Neuronal stem cell (in vitro differentiated cells): ENCODE data around the gene SIRPA.
A peak's percentile ranks its signal among the peaks of the same experiment; 100 is the strongest.

ENCODE experiments used
- DNase-seq: peaks from one replicate; pipeline ENCODE4 v3.0.0-alpha.2; 2013; ENCODE audit warnings: low spot score
- H2AFZ ChIP-seq: one replicate; pipeline ENCODE4 v1.6.1; 2013; ENCODE audit warnings: mild to moderate bottlenecking, low read length, inconsistent platforms
- H2AK5ac ChIP-seq: 2 replicates; pipeline ENCODE4 v1.6.1; 2013; ENCODE audit warnings: low read depth, mild to moderate bottlenecking, inconsistent platforms, low read length, moderate library complexity, mixed read lengths
- H2BK120ac ChIP-seq: 2 replicates; pipeline ENCODE4 v1.6.1; 2013; ENCODE audit warnings: low read depth, mild to moderate bottlenecking, inconsistent platforms, low read length, moderate library complexity, mixed read lengths
- H2BK12ac ChIP-seq: one replicate; pipeline ENCODE4 v1.6.1; 2013; ENCODE audit warnings: low read length, inconsistent platforms
- H2BK15ac ChIP-seq: 2 replicates; pipeline ENCODE4 v1.6.1; 2013; ENCODE audit warnings: mild to moderate bottlenecking, low read length, inconsistent platforms, mixed read lengths
- H2BK5ac ChIP-seq: one replicate; pipeline ENCODE4 v1.6.1; 2013; ENCODE audit warnings: inconsistent platforms, mild to moderate bottlenecking, low read length, moderate library complexity
- H3K14ac ChIP-seq: one replicate; pipeline ENCODE4 v1.6.1; 2013; ENCODE audit warnings: low read length, inconsistent platforms
- H3K18ac ChIP-seq: 2 replicates; pipeline ENCODE4 v1.6.1; 2013; ENCODE audit warnings: low read length, inconsistent platforms
- H3K23ac ChIP-seq: 2 replicates; pipeline ENCODE4 v1.6.1; 2013; ENCODE audit warnings: low read depth, mild to moderate bottlenecking, mixed read lengths, low read length, inconsistent platforms; ENCODE audit not compliant: poor library complexity
- H3K27ac ChIP-seq: replicated peaks from 3 replicates; pipeline ENCODE4 v1.5.1; 2013; ENCODE audit warnings: low read length, inconsistent platforms
- H3K27me3 ChIP-seq, 3 experiments: 2 replicates each; pipeline ENCODE4 v1.6.1; 2013; ENCODE audit warnings: low read length in 3 of 3, mild to moderate bottlenecking in 2 of 3, inconsistent platforms in 1 of 3, low read depth in 1 of 3, mixed read lengths in 1 of 3, moderate library complexity in 1 of 3; ENCODE audit not compliant: control insufficient read depth in 3 of 3, insufficient read depth in 3 of 3
- H3K36me3 ChIP-seq, 2 donors: replicated peaks in 1 of 2; 2 replicates each; pipeline ENCODE4 v1.6.1; 2013; ENCODE audit warnings: low read length in 2 of 2; ENCODE audit not compliant: control insufficient read depth in 2 of 2, insufficient read depth in 2 of 2
- H3K4ac ChIP-seq: 2 replicates; pipeline ENCODE4 v1.6.1; 2013; ENCODE audit warnings: inconsistent platforms, mild to moderate bottlenecking, low read length, moderate library complexity
- H3K4me1 ChIP-seq, 2 donors: 1 replicate in 1 of 2; 2 replicates in 1 of 2; pipeline ENCODE4 v1.6.1; 2013; ENCODE audit warnings: low read length in 2 of 2, low read depth in 1 of 2; ENCODE audit not compliant: control insufficient read depth in 2 of 2, insufficient read depth in 1 of 2
- H3K4me2 ChIP-seq: one replicate; pipeline ENCODE4 v1.6.1; 2013; ENCODE audit warnings: mild to moderate bottlenecking, low read length, inconsistent platforms; ENCODE audit not compliant: insufficient read depth, poor library complexity, severe bottlenecking
- H3K4me3 ChIP-seq, 2 donors: 2 replicates each; pipeline ENCODE4 v1.5.1; 2013; ENCODE audit warnings: low read length in 2 of 2, mild to moderate bottlenecking in 2 of 2, inconsistent platforms in 1 of 2, moderate library complexity in 1 of 2
- H3K79me1 ChIP-seq: one replicate; pipeline ENCODE4 v1.6.1; 2013; ENCODE audit warnings: low read depth, mild to moderate bottlenecking, inconsistent platforms, low read length, moderate library complexity
- H3K9ac ChIP-seq: one replicate; pipeline ENCODE4 v1.6.1; 2013; ENCODE audit warnings: mild to moderate bottlenecking, low read depth, low read length, inconsistent platforms; ENCODE audit not compliant: poor library complexity
- H3K9me3 ChIP-seq, 2 donors: replicated peaks in 1 of 2; 2 replicates each; pipeline versions ENCODE3 to v1.6.1; 2013; ENCODE audit warnings: low read length in 2 of 2, mild to moderate bottlenecking in 2 of 2, inconsistent platforms in 1 of 2, low read depth in 1 of 2, mixed read lengths in 1 of 2, moderate library complexity in 1 of 2; ENCODE audit not compliant: control insufficient read depth in 2 of 2, insufficient read depth in 1 of 2
- H4K8ac ChIP-seq: one replicate; pipeline ENCODE4 v1.6.1; 2013; ENCODE audit warnings: low read depth, mild to moderate bottlenecking, inconsistent platforms, low read length, moderate library complexity
- H4K91ac ChIP-seq: one replicate; pipeline ENCODE4 v1.6.1; 2013; ENCODE audit warnings: low read length, low read depth, mild to moderate bottlenecking, inconsistent platforms; ENCODE audit not compliant: poor library complexity
- WGBS, 2 donors: extraction: QIAGEN DNeasy Blood & Tissue Kit; methylation state at CpG; one replicate each; pipeline ENCODE4 v1.1.7; 2013; ENCODE audit warnings: missing lambda C conversion rate in 2 of 2, mixed read lengths in 1 of 2; ENCODE audit not compliant: insufficient read length in 2 of 2, insufficient replicate concordance in 1 of 2; ENCODE audit errors: extremely low coverage in 2 of 2; 5-methylcytosine and 5-hydroxymethylcytosine counted together

SIRPA gene

DNA sequence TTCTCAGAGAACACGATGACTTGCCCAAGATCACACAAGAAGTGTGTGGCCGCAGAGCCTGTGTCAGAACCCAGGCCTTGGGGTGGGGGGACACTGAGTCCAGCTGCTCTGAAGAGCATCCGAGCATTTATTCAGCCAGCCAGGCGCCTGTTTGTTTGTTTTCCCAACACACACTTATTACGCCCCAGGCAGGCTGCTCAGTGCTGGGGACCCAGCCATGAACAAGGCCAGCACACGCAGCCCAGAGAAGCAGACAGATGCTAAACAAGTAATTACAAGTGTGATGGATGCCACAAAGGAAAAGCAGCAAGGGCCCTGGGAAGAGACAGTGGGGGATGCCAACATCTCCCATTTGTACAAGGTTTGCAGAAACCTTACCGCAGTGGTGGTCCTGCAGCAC is 19.4 kb upstream of the SIRPA start:
- no CpG with 5 or more reads among the region's 7 CpGs for WGBS, 2 donors
- H2BK12ac ChIP-seq, result no peak overlapping the region
- H3K14ac ChIP-seq, result no peak overlapping the region
- no peak overlapping the region for H4K8ac ChIP-seq
- no peaks in the 10 kb centered on the region for H3K79me1 ChIP-seq
- H2BK15ac ChIP-seq, result no peak overlapping the region
- H4K91ac ChIP-seq, result no peak overlapping the region
- no peak overlapping the region for H3K9ac ChIP-seq
- no peaks in the 10 kb centered on the region for H3K9me3 ChIP-seq
- no peak overlapping the region for H3K27ac ChIP-seq
- H3K18ac ChIP-seq, result no peak overlapping the region
- no peak overlapping the region for H2BK5ac ChIP-seq
- H2BK120ac ChIP-seq, result no peak overlapping the region
- H3K4ac ChIP-seq, result no peak overlapping the region
- H3K27me3 ChIP-seq, result peaks cover 0 to 20% (median 2%) of the 10 kb centered on the region in 3 experiments
- H2AFZ ChIP-seq, result no peak overlapping the region
- peaks cover 3 to 6% of the 10 kb centered on the region in 2 donors for H3K4me1 ChIP-seq
- no peak overlapping the region for H3K23ac ChIP-seq
- H3K4me2 ChIP-seq, result no peak overlapping the region
- DNase-seq, result no peak
- H2AK5ac ChIP-seq, result peak overlapping the region; percentile 15
- no peak overlapping the region for H3K4me3 ChIP-seq
- H3K36me3 ChIP-seq, result no peaks in the 10 kb centered on the region

DNA sequence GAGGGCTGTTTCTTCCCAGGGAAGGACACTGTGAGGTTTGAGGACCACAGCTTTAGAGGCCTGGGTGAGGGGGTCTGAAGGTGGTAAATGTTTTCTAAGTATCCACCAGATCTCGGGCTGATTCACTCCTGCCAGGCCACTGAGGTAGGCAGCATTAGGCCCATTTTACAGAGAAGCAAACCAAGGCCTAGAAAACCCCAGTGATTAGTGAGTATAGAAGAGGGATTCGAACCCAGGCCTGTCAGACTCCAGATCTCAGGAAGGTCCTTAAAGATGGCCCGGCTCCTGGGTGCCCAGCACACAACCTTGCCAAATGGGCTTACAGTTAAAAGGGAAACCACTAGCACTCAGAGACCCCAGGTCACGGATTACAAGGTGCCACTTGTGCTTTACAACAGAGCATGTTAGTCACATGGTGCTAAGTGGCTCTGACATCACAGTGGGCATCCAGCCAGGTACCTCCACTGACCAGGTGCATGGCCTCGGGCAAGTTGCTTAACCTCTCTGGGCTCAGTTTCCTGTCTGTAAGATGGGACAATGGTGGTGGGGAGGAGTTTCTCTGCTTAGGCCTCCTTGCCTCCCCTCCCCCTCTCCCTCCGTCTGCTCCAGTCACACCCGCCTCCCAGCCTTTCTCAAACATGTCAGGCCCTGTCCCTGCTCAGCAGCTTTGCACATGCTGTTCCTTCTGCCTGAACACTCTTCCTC is 18.8 kb upstream of the SIRPA start:
- peaks cover 5 to 7% of the 10 kb centered on the region in 2 donors for H3K4me1 ChIP-seq
- H3K79me1 ChIP-seq, result no peaks in the 10 kb centered on the region
- no peak overlapping the region for H3K9ac ChIP-seq
- no CpG with 5 or more reads among the region's 7 CpGs for WGBS, 2 donors
- H3K18ac ChIP-seq, result no peak overlapping the region
- no peak overlapping the region for H2BK5ac ChIP-seq
- H3K4ac ChIP-seq, result no peak overlapping the region
- no peak overlapping the region for H4K91ac ChIP-seq
- no peak overlapping the region for H2BK15ac ChIP-seq
- H2BK12ac ChIP-seq, result no peak overlapping the region
- no peak overlapping the region for H3K27ac ChIP-seq
- no peak overlapping the region for H4K8ac ChIP-seq
- H3K23ac ChIP-seq, result no peak overlapping the region
- no peak overlapping the region for H3K4me2 ChIP-seq
- no peaks in the 10 kb centered on the region for H3K36me3 ChIP-seq
- no peak for DNase-seq
- no peaks in the 10 kb centered on the region for H3K9me3 ChIP-seq
- peaks cover 0 to 26% (median 2%) of the 10 kb centered on the region in 3 experiments for H3K27me3 ChIP-seq
- H3K4me3 ChIP-seq, result no peak overlapping the region
- H3K14ac ChIP-seq, result no peak overlapping the region
- H2BK120ac ChIP-seq, result no peak overlapping the region
- no peak overlapping the region for H2AFZ ChIP-seq
- H2AK5ac ChIP-seq, result no peak overlapping the region

DNA sequence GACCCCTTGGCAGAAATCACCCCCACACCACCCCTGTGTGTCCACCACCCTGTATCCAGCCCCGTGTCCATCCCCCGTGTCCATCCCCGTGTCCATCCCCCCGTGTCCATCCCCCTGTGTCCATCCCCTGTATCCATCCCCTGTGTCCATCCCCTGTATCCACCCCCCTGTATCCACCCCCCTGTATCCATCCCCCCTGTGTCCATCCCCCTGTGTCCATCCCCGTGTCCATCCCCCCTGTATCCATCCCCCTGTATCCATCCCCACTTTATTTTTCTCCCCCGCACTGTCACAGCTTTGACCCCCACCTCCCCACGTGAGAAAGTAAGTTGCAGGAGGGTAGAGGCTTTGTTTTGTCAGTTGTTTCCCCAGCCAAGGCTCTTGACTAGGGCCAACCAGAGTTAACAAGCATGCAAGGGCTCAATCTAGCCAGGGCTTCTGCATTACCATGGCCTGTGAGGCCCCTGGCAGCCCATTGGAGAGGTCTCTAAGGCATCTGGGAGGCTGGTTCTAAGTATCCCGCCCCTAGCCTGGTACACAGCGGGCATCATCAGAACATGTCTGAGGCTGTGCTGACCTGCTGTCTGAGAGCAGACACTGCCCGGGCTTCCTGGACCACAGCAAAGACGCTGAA is 18.1 kb upstream of the SIRPA start:
- Histone ChIP-seq H2BK120ac (no peak overlapping the region), H3K23ac (no peak overlapping the region), H3K4me3 (no peak overlapping the region), H3K14ac (no peak overlapping the region), H3K9me3 (no peaks in the 10 kb centered on the region), H4K8ac (no peak overlapping the region), H3K4me2 (no peak overlapping the region), H2BK15ac (peak overlapping the region; percentile 11), H3K4ac (no peak overlapping the region), H3K4me1 (peaks cover 5 to 10% of the 10 kb centered on the region in 2 donors), H3K18ac (no peak overlapping the region), H3K9ac (no peak overlapping the region), H3K79me1 (no peaks in the 10 kb centered on the region), H2AFZ (no peak overlapping the region), H4K91ac (no peak overlapping the region), H2BK12ac (no peak overlapping the region), H3K27me3 (peaks cover 0 to 33% (median 2%) of the 10 kb centered on the region in 3 experiments), H3K27ac (no peak overlapping the region), H2BK5ac (no peak overlapping the region), H2AK5ac (no peak overlapping the region), H3K36me3 (no peaks in the 10 kb centered on the region)
- peak; percentile 44 for DNase-seq
- WGBS, 2 donors, result no CpG with 5 or more reads among the region's 11 CpGs

DNA sequence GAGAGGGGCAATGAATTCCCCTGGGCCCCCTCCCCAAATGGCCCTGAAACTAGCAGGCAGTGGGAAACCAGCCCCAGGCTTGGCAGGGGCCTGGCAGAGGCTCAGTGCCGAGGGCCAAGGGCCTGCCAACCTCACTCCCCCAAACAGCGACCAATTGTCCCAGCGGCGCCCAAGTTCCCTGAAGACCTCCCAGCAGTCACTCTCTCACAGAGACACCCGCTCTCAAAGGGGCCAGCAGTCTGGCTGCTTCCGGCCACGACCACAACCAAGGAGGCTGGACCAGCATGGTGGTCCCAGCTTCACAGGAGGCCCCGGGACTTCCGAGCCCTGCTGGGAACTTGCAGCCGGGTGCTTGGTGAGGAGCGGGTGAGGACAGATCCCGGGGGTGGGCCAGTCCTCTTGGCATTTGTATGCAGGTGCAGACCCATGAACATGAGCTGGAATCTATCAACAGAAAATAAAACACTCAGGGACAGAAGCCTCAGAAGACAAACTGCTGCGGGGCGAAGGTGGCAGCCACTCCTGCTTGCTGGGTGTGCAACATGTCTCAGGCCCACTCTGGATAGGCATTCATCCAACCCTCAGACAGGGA is 17.5 kb upstream of the SIRPA start:
- H2AK5ac ChIP-seq, result no peak overlapping the region
- H3K4me1 ChIP-seq, result peaks cover 5 to 10% of the 10 kb centered on the region in 2 donors
- H2BK15ac ChIP-seq, result peak overlapping the region; percentile 11
- no peak overlapping the region for H3K4me2 ChIP-seq
- no peak overlapping the region for H3K9ac ChIP-seq
- WGBS, 2 donors, result no CpG with 5 or more reads among the region's 14 CpGs
- H3K4ac ChIP-seq, result no peak overlapping the region
- H2BK12ac ChIP-seq, result no peak overlapping the region
- no peak overlapping the region for H3K14ac ChIP-seq
- H2AFZ ChIP-seq, result no peak overlapping the region
- peaks cover 0 to 35% (median 2%) of the 10 kb centered on the region in 3 experiments for H3K27me3 ChIP-seq
- H3K79me1 ChIP-seq, result no peaks in the 10 kb centered on the region
- no peak overlapping the region for H3K23ac ChIP-seq
- H3K4me3 ChIP-seq, result no peak overlapping the region
- H4K8ac ChIP-seq, result no peak overlapping the region
- H2BK5ac ChIP-seq, result no peak overlapping the region
- H2BK120ac ChIP-seq, result no peak overlapping the region
- H3K9me3 ChIP-seq, result no peaks in the 10 kb centered on the region
- H3K18ac ChIP-seq, result peak overlapping the region; percentile 39
- no peak overlapping the region for H4K91ac ChIP-seq
- DNase-seq, result no peak
- no peak overlapping the region for H3K27ac ChIP-seq
- H3K36me3 ChIP-seq, result no peaks in the 10 kb centered on the region
